Measurements from ENCODE around the gene ANKRD13B. TPM values are rescaled to one million over a fixed set of nuclear protein-coding genes. Genes with fewer than 3 reads are reported as not detected.
A peak's percentile ranks its signal among the peaks of the same experiment; 100 is the strongest.

The ANKRD13B gene
- total RNA-seq, 1 experiment from 2014 or later: 45.5 TPM

GRCh38 chr17:29561554-29562517 lies 31.1 kb upstream of the ANKRD13B start (continued):
- TF ChIP-seq ZNF532 (CRISPR knock-in tag; IDR thresholded peaks at IDR 0.05; ENCODE audit: borderline replicate concordance): no peak
- no peak for TF ChIP-seq ZBTB43 (CRISPR knock-in tag; IDR thresholded peaks at IDR 0.05)
- no peak for TF ChIP-seq GABPB1 (CRISPR knock-in tag; IDR thresholded peaks at IDR 0.05)
- TF ChIP-seq NFYB (CRISPR knock-in tag; conservative IDR thresholded peaks at IDR 0.05; ENCODE audit: low read depth): no peak
- no peak for TF ChIP-seq ERG (CRISPR knock-in tag; IDR thresholded peaks at IDR 0.05)
- no peak for TF ChIP-seq SMAD4 (CRISPR knock-in tag; IDR thresholded peaks at IDR 0.05)
- TF ChIP-seq OVOL2 (CRISPR knock-in tag; IDR thresholded peaks at IDR 0.05; ENCODE audit: borderline replicate concordance): no peak
- no peak for TF ChIP-seq SOX15 (CRISPR knock-in tag; IDR thresholded peaks at IDR 0.05)
- TF ChIP-seq HMGA2 (CRISPR knock-in tag; IDR thresholded peaks at IDR 0.05): no peak
- TF ChIP-seq TEAD4 (CRISPR knock-in tag; IDR thresholded peaks at IDR 0.05): no peak
- no peak for TF ChIP-seq NFATC4 (CRISPR knock-in tag; IDR thresholded peaks at IDR 0.05)

- peak; percentile 5 for DNase-seq (ENCODE audit: low spot score)
- Mint-ChIP-seq H3K4me3 (no peak overlapping the region), H3K4me1 (peaks cover 8% of the 10 kb centered on the region), H3K27ac (no peak overlapping the region), H3K36me3 (no peaks in the 10 kb centered on the region), H3K27me3 (ENCODE audit: low read depth) (peaks cover 37% of the 10 kb centered on the region), H3K9me3 (no peaks in the 10 kb centered on the region)
- ChIA-PET CTCF (interaction anchor here (0.6 to 3.4 kb wide), 4 partner anchors 26 to 785 kb away, joined by 4 to 13 read pairs (median 10); no protein-coding TSS in a partner anchor), POLR2A (no interaction called here)
- ATAC-seq: no peak
- TF ChIP-seq ZNF396 (CRISPR knock-in tag; IDR thresholded peaks at IDR 0.05; ENCODE audit: borderline replicate concordance) (no peak), ESRRA (CRISPR knock-in tag; IDR thresholded peaks at IDR 0.05; ENCODE audit: borderline replicate concordance) (no peak), HMGXB4 (CRISPR knock-in tag; IDR thresholded peaks at IDR 0.05) (no peak), AR (CRISPR knock-in tag; IDR thresholded peaks at IDR 0.05) (no peak), ZSCAN18 (CRISPR knock-in tag; IDR thresholded peaks at IDR 0.05) (no peak), E2F4 (CRISPR knock-in tag; IDR thresholded peaks at IDR 0.05; ENCODE audit: borderline replicate concordance, low read depth) (no peak), FOXJ3 (CRISPR knock-in tag; IDR thresholded peaks at IDR 0.05; ENCODE audit: borderline replicate concordance) (no peak), JUN (CRISPR knock-in tag; IDR thresholded peaks at IDR 0.05) (no peak), ZBTB21 (CRISPR knock-in tag; IDR thresholded peaks at IDR 0.05; ENCODE audit: borderline replicate concordance) (no peak), ZNF423 (CRISPR knock-in tag; IDR thresholded peaks at IDR 0.05) (no peak)
Observed at GRCh38 chr17:29562615-29563014, 30.3 kb upstream of the ANKRD13B start.

All from WTC11 (cell line).